ENCODE measurements around the gene BLOC1S2.
"Not testable (repeated sequence)": the region's sequence is repeated elsewhere in the genome, so short reads cannot be mapped to it uniquely, and the experiment has no call there.

Gene BLOC1S2

DNA sequence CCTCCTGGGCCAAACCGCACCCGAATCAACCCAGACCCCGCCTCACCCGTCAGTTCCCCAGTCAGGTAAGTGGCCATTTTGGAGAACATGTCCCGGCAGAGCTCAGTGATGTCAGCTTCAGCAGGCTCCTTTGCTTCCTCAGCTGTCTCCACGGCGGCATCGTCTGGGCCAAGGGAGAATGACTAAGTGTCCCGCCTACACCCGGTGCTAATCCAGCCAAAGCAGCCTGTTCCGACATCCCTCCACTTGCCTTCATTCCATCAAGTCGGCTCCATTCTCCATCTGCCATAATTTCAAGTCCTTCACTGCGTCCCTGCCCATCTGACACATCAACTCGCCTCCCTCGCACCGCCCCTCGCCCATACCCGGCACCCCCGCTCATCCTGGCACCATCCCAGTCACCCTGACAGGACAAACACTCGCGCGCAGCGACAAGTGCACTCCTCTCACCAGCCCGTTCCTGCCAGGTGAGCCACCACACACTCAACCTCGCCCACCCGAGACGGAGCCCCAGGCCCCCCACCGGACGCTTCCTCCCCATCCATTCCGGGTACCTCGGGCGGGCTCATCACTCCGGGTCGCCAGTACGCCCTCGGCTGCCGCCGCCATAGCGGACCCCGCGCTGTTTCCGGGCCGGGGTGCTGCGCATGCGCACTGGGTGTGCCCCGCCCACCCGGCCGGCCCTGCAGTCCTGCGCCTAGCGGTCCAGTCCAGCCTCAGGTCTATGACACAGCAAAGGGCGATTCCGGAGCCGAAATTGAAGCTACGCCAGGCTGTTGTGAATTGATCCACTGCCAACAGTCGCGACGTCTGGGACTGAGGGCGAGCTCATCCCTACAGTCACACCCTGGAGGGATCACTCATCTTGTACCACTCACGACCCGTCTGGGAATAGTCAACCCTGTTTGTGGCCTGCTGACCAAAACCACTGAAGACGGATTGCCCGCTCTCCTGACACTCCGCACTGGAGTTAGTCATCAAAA lies at the start of gene BLOC1S2:
Gene BLOC1S2, minus strand, starts transcription at position 630 of the 983 bp plus-strand sequence. Its CDS starts 21 bp downstream, at position 609.
- DNase-seq = peak; percentile 35

DNA sequence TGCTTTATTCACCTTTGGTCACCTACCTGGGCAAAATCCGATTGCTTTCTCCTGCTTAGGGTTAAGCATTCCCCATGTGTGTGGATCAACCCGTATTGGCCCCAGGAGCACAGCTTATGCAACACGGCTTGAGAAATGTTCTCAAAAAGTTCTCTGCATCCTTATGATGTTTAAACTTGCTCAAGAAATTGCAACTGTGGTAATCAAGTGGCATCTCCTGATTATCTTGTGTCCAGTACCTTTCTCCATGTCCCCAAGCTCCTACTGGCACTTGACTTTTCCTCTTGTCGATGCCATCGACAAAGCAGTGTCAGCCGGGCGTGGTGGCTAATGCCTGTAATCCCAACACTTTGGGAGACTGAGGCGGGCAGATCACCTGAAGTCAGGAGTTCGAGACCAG lies 48.3 kb upstream of the BLOC1S2 start:
- DNase-seq = no peak

DNA sequence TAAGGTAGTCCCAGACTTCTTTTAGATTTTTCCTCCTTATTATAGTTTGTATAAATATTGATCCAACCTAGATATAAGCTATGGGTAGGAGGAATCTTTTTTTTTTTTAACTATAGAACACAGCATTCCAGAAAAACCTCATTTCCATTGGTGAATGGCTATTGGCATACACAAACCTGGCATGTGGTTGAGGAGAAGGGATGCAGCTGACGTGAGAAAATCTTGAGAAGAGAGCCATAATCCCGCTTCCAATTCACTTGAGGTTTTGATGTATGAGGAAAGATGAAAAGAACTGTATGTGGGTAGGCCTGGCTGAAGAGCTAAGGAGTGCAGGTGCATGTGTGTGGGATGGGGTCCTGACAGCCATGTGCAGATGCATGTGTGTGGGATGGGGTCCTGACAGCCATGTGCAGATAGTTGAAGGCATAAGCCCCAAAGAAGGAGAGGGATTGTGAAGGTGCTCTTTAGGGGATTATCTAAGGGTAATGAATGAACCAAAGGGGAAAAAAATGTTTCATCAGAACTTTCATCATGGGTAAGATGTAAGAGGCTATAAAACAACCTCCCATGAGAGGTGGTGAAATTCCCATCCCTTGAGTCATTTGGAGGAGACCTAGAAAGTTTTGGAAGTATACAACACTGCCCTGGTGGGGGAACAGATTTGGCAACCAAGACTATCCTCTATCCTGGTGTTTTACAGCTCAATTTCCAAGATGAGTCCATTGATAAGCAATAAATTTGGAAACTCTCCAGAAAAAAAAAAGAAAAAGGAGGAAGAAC lies 47.4 kb upstream of the BLOC1S2 start:
- no peak for DNase-seq

DNA sequence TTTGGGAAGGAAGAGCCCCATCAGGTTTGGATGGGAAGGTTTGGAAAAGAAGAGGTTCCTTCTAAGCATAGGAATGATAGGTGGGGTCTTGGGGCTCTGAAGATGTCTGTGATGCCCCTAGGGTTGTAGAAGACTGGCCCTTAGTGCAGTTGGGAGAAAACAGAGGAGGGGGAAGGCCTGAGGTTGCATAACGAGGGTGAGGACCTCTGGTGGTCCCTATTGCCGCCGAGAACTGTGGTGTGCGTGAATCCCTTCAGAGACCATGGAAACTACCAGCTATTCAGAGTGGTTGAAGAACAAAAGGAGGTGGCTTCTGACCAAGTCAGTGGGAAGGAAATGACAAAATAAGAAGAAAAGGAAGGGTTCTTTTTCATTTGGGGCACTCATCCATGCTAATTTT lies 46.6 kb upstream of the BLOC1S2 start:
- no peak for DNase-seq

DNA sequence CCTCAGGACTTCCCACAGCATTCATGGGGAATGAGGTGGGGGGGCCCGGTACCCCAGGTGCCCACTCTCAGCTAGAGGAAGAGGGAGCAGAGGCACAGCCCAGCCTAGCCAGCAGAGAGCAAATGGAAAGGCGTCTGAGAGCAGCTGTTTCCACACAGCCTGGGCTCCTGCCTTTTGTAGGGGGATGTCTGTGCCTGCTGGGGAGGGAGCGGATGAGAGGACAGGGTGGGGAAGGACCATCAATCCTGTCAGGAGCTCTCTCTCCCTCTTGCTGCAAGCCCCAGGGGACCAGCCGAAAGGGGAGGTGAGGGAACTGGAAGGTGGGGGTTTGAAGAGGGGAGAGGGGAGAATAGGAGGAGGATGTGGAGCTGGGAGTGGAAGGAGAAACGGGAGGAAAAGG lies 43.6 kb upstream of the BLOC1S2 start, which contains the start of gene PKD2L1:
Gene PKD2L1, minus strand, starts transcription at position 150 of the 400 bp plus-strand sequence. Its CDS starts 125 bp downstream, at position 25.
- no peak for DNase-seq

DNA sequence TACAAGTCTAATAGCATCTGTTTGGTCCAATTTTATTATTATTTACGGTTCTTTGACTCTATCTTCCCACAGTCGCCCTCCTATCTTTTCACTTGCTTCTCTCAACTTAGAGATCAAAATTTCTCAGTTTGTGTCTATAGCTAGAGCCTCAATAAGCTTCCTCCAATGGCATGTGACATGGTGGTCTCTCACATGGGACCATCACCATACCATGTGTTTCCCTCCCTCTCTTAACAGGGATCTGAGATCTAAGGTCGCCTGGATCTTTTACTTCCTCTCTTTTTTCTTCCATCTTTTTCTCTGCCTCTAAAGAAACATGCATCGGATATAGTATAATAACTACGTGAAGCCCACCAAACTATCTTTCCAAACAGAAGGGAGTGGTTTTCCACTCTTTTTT lies 41.7 kb upstream of the BLOC1S2 start:
- DNase-seq = no peak

DNA sequence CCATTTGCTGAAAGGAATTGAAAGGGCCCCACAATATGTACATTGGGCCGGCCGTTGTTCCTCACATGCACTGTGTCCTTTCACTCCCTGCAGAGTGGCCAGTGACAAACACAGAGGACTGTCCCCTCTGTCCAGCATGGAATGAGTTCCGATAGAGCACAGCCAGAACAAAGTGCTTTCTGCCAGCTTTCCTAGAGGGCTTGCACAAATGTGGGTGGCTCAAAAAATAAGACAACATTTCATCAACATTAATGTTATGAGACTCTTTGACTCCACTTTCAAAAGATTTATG lies 41.2 kb upstream of the BLOC1S2 start:
- no peak for DNase-seq

DNA sequence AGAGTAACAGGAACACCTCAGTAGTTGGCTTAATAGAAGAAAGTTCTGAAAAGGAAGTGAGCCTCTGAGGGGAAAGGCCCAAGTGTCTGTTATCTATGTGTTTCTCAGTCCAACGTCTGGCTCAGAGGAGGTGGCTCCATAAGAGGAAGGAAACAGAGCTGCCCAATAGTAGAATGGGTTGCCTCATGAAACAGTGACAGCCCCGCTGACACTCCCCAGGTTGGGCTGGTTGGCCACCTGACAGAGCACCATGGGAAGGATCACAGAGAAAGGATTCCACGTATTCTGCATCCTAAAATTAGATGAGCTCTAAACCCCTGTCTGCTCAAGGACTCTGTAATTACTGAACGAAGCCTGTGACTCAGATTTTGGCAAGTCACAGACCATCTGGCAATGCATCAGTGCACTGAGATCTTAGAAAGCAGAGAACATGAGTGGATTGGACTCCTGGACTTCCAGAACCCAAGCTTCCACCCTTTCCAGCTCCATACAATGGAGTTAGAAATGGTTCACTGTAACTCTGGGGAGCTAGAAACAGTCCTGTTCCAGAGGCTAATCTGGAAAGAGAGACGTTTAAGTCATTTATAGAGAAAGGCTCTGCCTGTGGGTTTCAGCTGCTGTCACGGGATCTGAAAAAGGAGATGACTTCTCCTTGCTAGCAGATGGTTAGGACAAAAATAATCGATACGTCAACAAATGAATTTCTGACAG lies 40.7 kb upstream of the BLOC1S2 start:
- DNase-seq = peak; percentile 48

DNA sequence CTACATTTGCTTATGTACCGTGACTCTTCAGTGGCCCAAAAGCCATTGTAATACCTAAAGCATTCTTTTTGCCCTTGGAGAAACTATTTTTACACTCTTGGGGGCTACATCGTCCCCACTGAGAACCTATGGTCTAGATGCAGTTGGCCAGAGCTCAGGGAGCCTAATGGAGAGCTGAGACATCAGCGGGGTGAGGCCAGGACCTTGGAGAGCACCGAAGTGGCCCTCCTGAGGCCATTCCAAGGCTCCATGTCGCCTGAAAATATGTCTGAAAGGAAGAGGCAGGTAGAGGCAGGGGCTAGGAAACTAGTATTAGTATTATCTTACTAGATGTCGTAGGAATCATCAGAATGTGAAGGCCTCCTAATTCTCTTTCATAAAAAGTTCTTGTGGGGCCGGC lies 38.7 kb upstream of the BLOC1S2 start:
- DNase-seq = no peak

DNA sequence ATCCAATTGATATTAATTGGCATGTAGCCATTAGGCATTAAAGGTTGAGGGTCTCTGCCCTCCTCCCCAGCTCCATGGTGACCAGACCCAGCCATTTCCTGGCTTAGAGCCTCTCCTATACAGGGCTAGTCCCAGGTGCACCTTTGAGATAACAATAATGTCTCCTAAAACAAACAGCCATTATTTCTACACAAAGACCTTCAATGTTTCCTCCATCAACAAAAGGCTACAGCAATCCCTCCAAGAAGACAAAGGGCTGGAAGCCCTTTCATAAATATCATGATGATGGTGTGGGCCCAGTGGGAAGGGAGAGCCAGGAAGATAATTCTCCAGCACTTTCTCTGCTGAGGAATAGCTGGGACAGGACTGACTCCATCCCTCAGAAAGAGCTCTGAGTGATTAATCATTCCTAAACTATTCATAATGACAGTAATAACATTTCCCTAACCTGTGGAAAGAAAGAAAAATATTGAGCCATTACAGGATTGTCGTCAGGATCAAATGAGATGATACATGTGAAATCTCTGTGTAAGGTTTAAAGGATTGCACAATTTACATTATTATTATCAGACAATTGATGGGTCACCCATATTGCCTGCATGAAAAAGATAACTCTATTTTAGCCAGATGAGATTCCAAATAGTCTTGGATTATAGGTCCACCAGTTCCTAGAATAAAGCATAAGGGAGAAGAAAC lies 33.4 kb upstream of the BLOC1S2 start:
- no peak for DNase-seq

DNA sequence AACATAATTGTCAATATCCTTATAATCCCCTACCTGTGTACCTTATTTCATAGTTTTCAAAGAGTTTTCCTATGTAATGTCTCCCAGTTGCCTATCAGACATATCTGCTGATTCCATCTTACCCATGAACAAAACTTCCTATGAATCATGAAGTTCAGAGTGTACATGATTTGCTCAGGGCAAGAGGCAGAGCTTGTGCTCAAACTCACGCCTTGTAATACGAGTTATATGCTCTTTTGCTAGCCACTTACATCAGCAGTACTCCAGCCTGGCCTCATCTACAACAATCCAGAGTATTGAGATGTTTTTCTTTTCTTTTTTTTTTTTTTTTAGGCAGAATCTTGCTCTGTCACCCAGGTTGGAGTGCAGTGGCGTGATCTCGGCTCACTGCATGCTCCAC lies 31.7 kb upstream of the BLOC1S2 start:
- no peak for DNase-seq

DNA sequence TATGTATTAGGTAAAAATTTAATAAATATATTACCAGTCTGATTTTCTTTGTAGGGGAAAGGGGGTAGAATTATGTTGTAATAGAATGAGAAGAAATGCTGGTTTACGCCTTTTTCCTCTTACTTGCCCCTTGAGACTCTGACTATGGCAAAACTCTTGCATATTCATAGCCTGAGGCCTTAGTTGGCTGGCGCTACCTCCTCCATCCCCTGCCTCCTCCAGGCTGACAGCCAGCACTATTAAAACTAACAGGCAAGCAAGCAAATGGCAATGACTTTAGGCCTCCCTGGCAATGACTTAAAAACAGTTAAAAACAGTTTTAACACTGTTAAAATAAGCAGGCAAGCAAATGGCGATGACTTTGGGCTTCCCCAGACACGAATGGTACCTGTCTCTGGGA lies 29.1 kb upstream of the BLOC1S2 start:
- no peak for DNase-seq

DNA sequence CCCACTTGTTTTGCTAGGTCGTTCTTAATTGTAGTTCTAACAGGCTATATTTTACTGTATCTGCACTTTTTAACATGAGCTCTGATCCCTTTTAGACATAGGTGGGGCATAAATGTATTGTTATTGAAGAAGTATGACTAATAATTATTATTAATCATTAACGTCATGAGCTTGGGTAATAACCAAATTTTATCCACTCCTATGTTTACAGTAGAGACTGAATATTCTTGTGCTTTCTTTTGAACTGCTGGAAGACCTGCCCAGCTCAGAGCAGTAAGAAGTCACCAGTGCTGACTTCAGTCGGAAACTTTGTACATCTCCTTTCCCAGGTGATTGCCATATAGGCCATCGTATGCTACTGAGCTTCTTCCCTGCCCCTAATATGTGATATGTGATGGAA lies 24.8 kb upstream of the BLOC1S2 start:
- no peak for DNase-seq

DNA sequence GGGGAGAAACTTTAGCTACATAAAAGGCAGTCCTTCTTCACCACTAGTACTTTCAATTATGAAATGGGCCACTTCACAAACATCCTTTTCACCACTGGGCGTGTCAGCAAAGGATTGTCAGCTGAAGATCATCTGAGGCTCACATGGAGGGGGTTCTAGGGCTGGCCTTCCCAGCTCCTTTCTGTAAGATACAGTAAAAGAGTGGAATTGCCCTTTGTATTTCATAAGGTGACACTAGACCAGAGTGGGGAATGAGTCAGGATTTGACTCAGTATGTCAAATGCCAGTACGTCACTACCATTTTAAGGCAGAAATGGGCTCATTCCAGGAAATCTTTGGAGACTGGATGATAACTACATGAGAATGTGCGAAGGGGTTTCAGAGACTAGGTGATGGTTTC lies 21.2 kb upstream of the BLOC1S2 start:
- no peak for DNase-seq

DNA sequence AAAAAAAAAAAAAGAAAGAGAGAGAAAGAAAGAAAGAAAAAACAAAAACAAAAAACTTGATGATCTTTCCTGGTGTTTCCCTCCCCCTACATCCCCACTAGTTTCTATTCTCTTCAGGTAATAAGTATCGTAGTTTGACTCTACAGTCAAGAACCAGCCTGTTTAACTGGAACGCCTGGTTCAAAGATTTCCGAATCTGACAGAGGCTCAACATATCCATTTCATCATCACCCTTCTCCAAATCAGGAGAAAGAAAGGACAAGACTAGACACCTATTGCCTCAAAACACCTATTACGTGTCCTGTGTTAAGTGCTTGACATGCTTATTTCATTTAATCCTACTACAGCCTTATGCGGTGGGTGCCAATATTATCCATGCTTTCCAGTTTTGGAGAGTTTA lies 20.4 kb upstream of the BLOC1S2 start:
- no peak for DNase-seq

DNA sequence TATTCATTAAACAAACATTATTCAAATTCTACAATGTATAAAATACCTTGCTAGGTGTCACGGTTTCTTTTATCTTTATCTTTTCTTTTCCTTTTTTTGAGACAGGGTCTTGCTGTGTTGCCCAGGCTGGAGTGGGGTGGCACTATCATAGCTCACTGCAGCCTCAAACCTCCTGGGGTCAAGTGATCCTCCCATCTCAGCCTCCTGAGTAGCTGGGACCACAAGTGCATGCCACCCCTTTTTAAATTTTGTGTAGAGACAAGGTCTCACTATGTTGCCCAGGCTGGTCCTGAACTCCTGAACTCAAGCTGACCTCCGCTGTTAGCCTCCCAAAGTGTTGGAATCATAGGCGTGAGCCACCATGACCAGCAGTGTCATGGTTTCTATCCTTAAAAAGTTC lies 17.9 kb upstream of the BLOC1S2 start:
- DNase-seq = no peak

DNA sequence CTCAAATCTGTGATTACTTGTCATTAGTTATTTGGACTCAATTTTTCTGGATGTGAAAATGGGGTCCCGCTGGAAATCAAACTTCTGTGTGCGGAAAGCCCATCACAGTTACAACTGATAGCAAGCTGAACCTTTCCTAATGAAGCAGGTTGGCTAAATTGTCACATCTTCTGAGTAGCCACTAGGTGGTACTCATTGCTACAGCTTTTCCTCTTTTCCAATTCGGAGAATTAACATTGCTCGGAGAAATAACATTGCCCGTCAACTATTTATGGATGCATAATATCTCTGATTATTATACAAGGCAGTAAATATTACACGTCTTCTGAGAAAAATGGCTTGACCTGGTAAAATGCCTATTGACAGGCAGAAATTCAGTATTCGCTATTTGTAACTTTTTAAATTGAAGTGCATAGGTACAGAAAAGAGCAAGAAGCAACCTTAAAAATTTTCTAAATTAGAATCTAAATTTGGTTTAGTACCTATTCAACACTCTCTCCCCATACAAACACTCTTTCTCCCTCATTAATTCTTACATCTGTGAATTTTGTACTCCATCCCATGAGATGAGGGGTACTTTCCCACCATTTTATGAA lies 17.3 kb upstream of the BLOC1S2 start:
- DNase-seq = peak; percentile 1

DNA sequence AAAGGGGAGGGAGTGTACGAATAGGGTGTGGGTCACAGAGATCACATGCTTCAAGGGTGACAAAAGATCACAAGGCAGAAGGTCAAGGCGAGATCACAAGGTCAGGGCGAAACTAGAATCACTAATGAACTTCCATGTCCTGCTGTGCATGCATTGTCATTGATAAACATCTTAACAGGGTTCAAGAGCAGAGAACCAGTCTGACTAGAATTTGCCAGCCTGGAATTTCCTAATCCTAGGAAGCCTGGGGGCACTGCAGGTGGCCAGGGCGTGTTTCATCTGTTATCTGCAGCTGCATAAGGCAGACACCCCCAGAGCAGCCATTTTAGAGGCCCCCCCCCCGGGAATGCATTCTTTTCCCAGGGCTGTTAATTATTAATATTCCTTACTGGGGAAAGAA lies 14.6 kb upstream of the BLOC1S2 start:
- not testable (repeated sequence) for DNase-seq

DNA sequence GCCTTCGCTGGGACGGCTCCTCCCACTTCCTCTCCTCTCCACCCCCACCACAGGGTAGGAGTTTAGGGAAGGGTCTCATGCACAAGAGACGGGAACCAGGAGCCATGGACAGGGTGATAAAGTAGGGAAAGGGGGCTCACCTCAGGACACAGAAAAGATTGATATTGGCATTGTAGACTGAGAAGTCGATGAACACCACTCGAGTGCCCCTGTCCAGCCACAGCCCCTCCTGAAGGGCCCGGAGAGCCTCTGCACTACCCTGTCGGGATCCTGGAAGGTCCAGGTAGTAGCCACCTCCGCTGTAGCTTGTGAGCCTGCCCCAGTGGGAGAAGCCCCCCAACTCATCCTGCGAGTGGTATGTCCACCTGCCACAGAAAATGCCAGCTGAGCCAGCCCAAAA lies 10.8 kb upstream of the BLOC1S2 start:
- DNase-seq = no peak

DNA sequence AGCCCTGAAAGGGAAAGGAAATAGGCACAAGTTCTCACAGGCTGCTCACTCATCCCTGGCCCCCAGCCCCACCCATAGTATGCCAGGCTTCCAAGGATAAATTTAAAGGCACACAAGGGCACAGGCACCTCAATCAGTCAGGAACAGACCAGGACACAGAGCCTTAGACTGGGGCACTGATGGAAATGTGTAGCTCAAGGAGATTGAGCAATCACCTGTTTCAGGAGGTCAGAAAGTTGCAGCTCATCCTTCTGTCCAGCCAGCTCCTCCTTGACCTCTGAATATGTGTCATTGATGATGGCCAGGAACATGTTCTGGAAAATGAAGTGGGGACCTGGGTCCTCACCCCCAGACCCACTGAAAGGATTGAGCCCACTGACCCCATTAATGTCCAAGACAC lies 6.6 kb upstream of the BLOC1S2 start:
- DNase-seq = no peak

DNA sequence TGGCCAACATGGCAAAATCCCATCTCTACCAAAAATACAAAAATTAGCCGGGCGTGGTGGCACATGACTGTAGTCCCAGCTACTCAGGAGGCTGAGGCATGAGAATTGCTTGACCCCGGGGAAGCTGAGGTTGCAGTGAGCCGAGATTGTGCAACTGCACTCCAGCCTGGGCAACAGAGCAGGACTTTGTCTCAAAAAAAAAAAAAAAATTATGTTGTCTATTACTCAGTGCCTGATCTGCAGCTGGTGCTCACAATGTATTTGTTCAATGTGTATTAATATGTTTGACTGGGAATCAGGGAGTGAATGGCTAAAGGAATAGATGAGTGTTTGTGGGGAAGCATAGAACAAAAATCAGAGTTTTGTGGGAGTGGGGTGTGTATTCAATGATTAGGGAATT lies 5.8 kb upstream of the BLOC1S2 start:
- not testable (repeated sequence) for DNase-seq

DNA sequence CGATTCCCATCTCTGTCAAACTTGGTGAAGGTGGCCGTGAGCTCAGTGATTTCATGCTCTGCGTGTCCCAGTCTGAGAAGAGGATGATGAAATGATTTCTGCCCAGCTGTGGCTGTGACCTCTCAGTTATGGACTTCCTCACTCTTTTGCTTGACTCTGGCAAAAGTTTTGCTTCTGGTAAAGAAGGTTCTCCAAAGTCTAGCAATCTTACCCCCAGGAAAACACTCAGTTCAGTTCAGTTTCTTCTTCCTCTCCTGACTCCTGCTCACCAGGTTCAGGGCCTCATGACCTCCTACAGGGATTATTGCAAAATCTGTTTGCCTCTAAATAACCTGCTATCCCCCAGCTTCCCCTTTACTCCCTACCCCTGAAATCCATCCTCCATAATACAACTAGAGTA lies 4.9 kb upstream of the BLOC1S2 start:
- no peak for DNase-seq
